Measurements from ENCODE around the gene LEP.

DNA sequence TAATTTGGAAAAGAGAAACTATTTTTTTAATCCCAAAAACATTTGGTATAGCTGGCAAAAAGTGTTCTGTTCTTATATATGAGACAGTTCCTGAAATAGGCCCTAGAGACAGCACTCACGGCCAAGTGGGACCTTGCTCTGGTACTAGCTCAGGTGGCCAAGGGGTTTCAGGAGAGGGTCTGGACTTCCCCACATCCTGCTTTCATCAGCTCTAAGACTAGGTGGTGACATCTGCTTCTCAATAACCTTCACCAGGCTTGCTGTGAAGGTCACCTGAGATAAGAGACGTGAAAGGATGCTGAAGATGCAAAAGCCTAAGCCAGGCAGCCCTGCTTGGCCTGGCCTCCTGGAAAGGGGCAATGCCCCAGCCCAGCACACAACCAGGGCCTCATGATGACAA, 62.1 kb downstream of the LEP start:
- TF ChIP-seq, protein P1, sequence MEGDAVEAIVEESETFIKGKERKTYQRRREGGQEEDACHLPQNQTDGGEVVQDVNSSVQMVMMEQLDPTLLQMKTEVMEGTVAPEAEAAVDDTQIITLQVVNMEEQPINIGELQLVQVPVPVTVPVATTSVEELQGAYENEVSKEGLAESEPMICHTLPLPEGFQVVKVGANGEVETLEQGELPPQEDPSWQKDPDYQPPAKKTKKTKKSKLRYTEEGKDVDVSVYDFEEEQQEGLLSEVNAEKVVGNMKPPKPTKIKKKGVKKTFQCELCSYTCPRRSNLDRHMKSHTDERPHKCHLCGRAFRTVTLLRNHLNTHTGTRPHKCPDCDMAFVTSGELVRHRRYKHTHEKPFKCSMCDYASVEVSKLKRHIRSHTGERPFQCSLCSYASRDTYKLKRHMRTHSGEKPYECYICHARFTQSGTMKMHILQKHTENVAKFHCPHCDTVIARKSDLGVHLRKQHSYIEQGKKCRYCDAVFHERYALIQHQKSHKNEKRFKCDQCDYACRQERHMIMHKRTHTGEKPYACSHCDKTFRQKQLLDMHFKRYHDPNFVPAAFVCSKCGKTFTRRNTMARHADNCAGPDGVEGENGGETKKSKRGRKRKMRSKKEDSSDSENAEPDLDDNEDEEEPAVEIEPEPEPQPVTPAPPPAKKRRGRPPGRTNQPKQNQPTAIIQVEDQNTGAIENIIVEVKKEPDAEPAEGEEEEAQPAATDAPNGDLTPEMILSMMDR (IDR thresholded peaks at IDR 0.05), result no peak
- TF ChIP-seq POLR2AphosphoS5 (IDR thresholded peaks at IDR 0.05; ENCODE audit: low read depth, low read length), result no peak

Measured in Panc1 (cell line).